ENCODE measurements around the gene KCNMB2.

- TF ChIP-seq CTCF (IDR thresholded peaks at IDR 0.05) (no peak), POLR2A (IDR thresholded peaks at IDR 0.05) (no peak)
Measured at GRCh38 chr3:178705925-178706324, 169.7 kb downstream of the KCNMB2 start.

Measured in right lobe of liver (tissue), 4 donors.